ENCODE measurements around the gene TSPAN2. TPM values are rescaled to one million over a fixed set of nuclear protein-coding genes. Genes with fewer than 3 reads are reported as not detected.

Gene TSPAN2
- total and polyA plus RNA-seq, 9 of the 15 experiments (the other 6 are each of a cell fraction or from before 2014, with no cell fraction given) = not detected

DNA sequence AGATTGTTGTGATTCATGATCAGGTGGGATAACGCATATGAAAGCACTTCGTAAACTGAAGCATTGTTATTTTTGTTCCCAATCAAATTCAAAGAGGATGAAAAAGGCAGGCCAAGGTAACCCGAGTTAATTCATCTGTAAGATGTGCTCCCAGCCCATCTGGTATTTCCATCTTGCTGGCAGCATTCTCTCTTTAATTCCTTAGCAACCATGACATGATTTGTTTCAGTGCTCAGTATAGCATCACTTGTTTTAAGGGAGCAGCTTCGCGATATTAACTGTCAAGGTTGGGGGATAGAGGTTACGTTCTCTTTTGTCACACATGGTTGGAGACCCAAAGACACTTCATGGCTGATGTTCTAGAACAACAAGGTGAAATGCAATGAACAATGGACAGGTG lies 6.4 kb downstream of the TSPAN2 start:
- no peak for DNase-seq (ENCODE audit: extremely low read depth in 1 of 4, low spot score in 3 of 4)
- peaks cover 10 to 11% of the 10 kb centered on the region in 2 experiments; a peak in 4 of 5 replicates for H3K27me3 ChIP-seq (ENCODE audit: control insufficient read depth in 2 of 2, insufficient read depth in 2 of 2, low read length in 2 of 2)
- no peak for FAIRE-seq
- H3K4me3 ChIP-seq = no peak overlapping the region
- H3K79me2 ChIP-seq (ENCODE audit: control insufficient read depth, insufficient read depth, low read length) = no peaks in the 10 kb centered on the region
- ChIA-PET CTCF (ENCODE audit: low intra/inter-chr PET ratio) (no interaction called here), POLR2A (no interaction called here)
- ATAC-seq = no peak
- under 1% methylated on average over 6 of the region's 6 CpGs for WGBS (ENCODE audit: insufficient coverage, low coverage, missing lambda C conversion rate)
- no peak overlapping the region for H3K9ac ChIP-seq (ENCODE audit: insufficient read depth in 1 of 2, low read depth in 2 of 2, low read length in 2 of 2)
- intact Hi-C loops (cut with micrococcal nuclease) (no loop called here), in situ Hi-C loops (cut with MboI) (no loop called here)
- H3K9me3 ChIP-seq (replicated peaks; ENCODE audit: control insufficient read depth, insufficient read depth, low read depth, low read length) = no peaks in the 10 kb centered on the region
- BruUV-seq (replicated peaks) = no TSS peak
- no peak for TF ChIP-seq ZNF175 (CRISPR knock-in tag; IDR thresholded peaks at IDR 0.05; ENCODE audit: low read depth)
- TF ChIP-seq COPS2 (conservative IDR thresholded peaks at IDR 0.05) = no peak
- TF ChIP-seq E2F3 (CRISPR knock-in tag; IDR thresholded peaks at IDR 0.05) = no peak
- TF ChIP-seq CHD4 (IDR thresholded peaks at IDR 0.05; ENCODE audit: insufficient read depth, insufficient replicate concordance, low read depth, low read length, poor library complexity, severe bottlenecking) = no peak
- TF ChIP-seq SMC3 (conservative IDR thresholded peaks at IDR 0.05; ENCODE audit: insufficient read depth, low read depth, low read length) = no peak
- no peak for TF ChIP-seq ZNF324 (CRISPR knock-in tag; IDR thresholded peaks at IDR 0.05)
- TF ChIP-seq NFE2L1 (tag; IDR thresholded peaks at IDR 0.05; ENCODE audit: borderline replicate concordance, low read depth) = no peak
- TF ChIP-seq ZNF431 (CRISPR knock-in tag; IDR thresholded peaks at IDR 0.05) = no peak
- TF ChIP-seq, protein P1, sequence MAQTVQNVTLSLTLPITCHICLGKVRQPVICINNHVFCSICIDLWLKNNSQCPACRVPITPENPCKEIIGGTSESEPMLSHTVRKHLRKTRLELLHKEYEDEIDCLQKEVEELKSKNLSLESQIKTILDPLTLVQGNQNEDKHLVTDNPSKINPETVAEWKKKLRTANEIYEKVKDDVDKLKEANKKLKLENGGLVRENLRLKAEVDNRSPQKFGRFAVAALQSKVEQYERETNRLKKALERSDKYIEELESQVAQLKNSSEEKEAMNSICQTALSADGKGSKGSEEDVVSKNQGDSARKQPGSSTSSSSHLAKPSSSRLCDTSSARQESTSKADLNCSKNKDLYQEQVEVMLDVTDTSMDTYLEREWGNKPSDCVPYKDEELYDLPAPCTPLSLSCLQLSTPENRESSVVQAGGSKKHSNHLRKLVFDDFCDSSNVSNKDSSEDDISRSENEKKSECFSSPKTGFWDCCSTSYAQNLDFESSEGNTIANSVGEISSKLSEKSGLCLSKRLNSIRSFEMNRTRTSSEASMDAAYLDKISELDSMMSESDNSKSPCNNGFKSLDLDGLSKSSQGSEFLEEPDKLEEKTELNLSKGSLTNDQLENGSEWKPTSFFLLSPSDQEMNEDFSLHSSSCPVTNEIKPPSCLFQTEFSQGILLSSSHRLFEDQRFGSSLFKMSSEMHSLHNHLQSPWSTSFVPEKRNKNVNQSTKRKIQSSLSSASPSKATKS (CRISPR knock-in tag; IDR thresholded peaks at IDR 0.05) = no peak
- TF ChIP-seq ZKSCAN1 (IDR thresholded peaks at IDR 0.05; ENCODE audit: low read depth, low read length) = no peak
- TF ChIP-seq, protein P2, sequence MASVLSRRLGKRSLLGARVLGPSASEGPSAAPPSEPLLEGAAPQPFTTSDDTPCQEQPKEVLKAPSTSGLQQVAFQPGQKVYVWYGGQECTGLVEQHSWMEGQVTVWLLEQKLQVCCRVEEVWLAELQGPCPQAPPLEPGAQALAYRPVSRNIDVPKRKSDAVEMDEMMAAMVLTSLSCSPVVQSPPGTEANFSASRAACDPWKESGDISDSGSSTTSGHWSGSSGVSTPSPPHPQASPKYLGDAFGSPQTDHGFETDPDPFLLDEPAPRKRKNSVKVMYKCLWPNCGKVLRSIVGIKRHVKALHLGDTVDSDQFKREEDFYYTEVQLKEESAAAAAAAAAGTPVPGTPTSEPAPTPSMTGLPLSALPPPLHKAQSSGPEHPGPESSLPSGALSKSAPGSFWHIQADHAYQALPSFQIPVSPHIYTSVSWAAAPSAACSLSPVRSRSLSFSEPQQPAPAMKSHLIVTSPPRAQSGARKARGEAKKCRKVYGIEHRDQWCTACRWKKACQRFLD (CRISPR knock-in tag; IDR thresholded peaks at IDR 0.05) = no peak
- H3K27ac ChIP-seq (ENCODE audit: extremely low read depth, low read depth, low read length) = no peak overlapping the region
- no peaks in the 10 kb centered on the region for H4K20me1 ChIP-seq (replicated peaks; ENCODE audit: control insufficient read depth, insufficient read depth, low read length)
- no peaks in the 10 kb centered on the region for H3K36me3 ChIP-seq (ENCODE audit: control insufficient read depth, insufficient read depth, low read length)
- no peak overlapping the region for H2AFZ ChIP-seq (ENCODE audit: low read depth, low read length)
- no peaks in the 10 kb centered on the region for H3K9me1 ChIP-seq (ENCODE audit: control insufficient read depth, insufficient read depth, low read length)
- H3K4me1 ChIP-seq (replicated peaks in 1 of 2; ENCODE audit: control insufficient read depth in 2 of 2, insufficient read depth in 2 of 2, low read length in 2 of 2) = no peaks in the 10 kb centered on the region
- H3K4me2 ChIP-seq (ENCODE audit: insufficient read depth, low read length) = no peak overlapping the region

Data from K562 (cell line).